Ishikawa (cell line): ENCODE data around the gene PIK3AP1.

ENCODE experiments used
- CREB1 ChIP-seq: IDR thresholded peaks from 2 replicates; pipeline ENCODE4 v1.6.1; 2012; ENCODE audit warnings: low read depth
- EP300 ChIP-seq: IDR thresholded peaks from 2 replicates; pipeline ENCODE4 v1.6.1; 2012; ENCODE audit warnings: borderline replicate concordance
- FOXM1 ChIP-seq: IDR thresholded peaks from 2 replicates; pipeline ENCODE4 v1.6.1; 2012; ENCODE audit warnings: low read depth, borderline replicate concordance
- TAF1 ChIP-seq: IDR thresholded peaks from 2 replicates; pipeline ENCODE4 v1.6.1; 2012; ENCODE audit warnings: low read depth, mild to moderate bottlenecking
- TCF12 ChIP-seq: IDR thresholded peaks from 2 replicates; pipeline ENCODE4 v1.6.1; 2012; ENCODE audit warnings: low read depth
- TEAD4 ChIP-seq: IDR thresholded peaks from 2 replicates; pipeline ENCODE4 v1.6.1; 2012
- TF ChIP-seq, protein P1 (sequence below): IDR thresholded peaks from 2 replicates; pipeline ENCODE4 v1.6.1; 2012
- TF ChIP-seq, protein P2 (sequence below): IDR thresholded peaks from 2 replicates; pipeline ENCODE4 v1.6.1; 2012
- TF ChIP-seq, protein P3 (sequence below): IDR thresholded peaks from 2 replicates; pipeline ENCODE4 v1.6.1; 2012; ENCODE audit warnings: low read depth, mild to moderate bottlenecking

DNA sequence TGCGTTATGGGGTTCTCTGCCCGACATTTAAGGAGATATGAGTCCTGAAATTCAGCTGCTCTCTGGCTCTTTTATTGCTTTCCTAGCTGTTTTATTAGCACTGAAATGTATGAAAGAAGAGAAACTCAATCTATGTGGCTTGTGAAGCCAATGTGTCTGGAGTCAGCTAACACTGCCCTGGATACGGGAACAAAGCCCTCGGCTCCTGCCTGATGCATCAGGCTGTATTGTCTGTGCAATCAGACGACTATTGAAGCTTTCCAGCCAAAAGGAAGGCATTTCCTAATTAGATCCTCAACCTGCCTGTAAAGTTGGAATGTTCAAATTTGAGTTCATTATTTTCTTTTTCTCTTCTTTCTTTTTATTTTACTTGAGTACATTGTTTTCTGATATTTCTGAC lies 111.5 kb downstream of the PIK3AP1 start:
- no peak for TF ChIP-seq CREB1
- no peak for TF ChIP-seq EP300
- TF ChIP-seq, protein P1, sequence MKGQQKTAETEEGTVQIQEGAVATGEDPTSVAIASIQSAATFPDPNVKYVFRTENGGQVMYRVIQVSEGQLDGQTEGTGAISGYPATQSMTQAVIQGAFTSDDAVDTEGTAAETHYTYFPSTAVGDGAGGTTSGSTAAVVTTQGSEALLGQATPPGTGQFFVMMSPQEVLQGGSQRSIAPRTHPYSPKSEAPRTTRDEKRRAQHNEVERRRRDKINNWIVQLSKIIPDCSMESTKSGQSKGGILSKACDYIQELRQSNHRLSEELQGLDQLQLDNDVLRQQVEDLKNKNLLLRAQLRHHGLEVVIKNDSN, result no peak
- TF ChIP-seq, protein P2, sequence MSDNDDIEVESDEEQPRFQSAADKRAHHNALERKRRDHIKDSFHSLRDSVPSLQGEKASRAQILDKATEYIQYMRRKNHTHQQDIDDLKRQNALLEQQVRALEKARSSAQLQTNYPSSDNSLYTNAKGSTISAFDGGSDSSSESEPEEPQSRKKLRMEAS, result no peak
- no peak for TF ChIP-seq TEAD4
- TF ChIP-seq, protein P3, sequence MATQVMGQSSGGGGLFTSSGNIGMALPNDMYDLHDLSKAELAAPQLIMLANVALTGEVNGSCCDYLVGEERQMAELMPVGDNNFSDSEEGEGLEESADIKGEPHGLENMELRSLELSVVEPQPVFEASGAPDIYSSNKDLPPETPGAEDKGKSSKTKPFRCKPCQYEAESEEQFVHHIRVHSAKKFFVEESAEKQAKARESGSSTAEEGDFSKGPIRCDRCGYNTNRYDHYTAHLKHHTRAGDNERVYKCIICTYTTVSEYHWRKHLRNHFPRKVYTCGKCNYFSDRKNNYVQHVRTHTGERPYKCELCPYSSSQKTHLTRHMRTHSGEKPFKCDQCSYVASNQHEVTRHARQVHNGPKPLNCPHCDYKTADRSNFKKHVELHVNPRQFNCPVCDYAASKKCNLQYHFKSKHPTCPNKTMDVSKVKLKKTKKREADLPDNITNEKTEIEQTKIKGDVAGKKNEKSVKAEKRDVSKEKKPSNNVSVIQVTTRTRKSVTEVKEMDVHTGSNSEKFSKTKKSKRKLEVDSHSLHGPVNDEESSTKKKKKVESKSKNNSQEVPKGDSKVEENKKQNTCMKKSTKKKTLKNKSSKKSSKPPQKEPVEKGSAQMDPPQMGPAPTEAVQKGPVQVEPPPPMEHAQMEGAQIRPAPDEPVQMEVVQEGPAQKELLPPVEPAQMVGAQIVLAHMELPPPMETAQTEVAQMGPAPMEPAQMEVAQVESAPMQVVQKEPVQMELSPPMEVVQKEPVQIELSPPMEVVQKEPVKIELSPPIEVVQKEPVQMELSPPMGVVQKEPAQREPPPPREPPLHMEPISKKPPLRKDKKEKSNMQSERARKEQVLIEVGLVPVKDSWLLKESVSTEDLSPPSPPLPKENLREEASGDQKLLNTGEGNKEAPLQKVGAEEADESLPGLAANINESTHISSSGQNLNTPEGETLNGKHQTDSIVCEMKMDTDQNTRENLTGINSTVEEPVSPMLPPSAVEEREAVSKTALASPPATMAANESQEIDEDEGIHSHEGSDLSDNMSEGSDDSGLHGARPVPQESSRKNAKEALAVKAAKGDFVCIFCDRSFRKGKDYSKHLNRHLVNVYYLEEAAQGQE, result no peak
- TF ChIP-seq TAF1, result no peak
- no peak for TF ChIP-seq TCF12
- no peak for TF ChIP-seq FOXM1
